OCI-LY3 (cell line): ENCODE results near the gene TRIM42.
A peak's percentile ranks its signal among the peaks of the same experiment; 100 is the strongest.

Experiments
- H2AFZ ChIP-seq: fragments of 200-600, 300-600 bp; shearing (Covaris generic); 2 replicates; pipeline ENCODE4 v1.6.0; 2014; ENCODE audit warnings: antibody characterized with exemption, low read depth, low read length
- H3K27ac ChIP-seq: fragments of 200-600, 300-600 bp; sonication (generic); 2 replicates; pipeline ENCODE4 v1.5.1; 2014; ENCODE audit warnings: mild to moderate bottlenecking, low read length, moderate library complexity, mixed read lengths
- H3K27me3 ChIP-seq: fragments of 200-600, 300-600 bp; sonication (generic); 2 replicates; pipeline ENCODE4 v1.6.1; 2014; ENCODE audit warnings: low read depth, low read length, mixed read lengths
- H3K36me3 ChIP-seq: fragments of 200-600, 300-600 bp; sonication (generic); replicated peaks from 2 replicates; pipeline ENCODE3; 2014; ENCODE audit warnings: low read depth, low read length, mixed read lengths
- H3K4me1 ChIP-seq: fragments of 300-600, 200-600 bp; sonication (generic); 2 replicates; pipeline ENCODE4 v1.6.1; 2014; ENCODE audit warnings: low read length, mixed read lengths
- H3K4me2 ChIP-seq: fragments of 200-600, 300-600 bp; sonication (generic); 2 replicates; pipeline ENCODE4 v1.6.1; 2014; ENCODE audit warnings: low read length, mixed read lengths
- H3K4me3 ChIP-seq: fragments of 300-600, 200-600 bp; sonication (generic); 2 replicates; pipeline ENCODE4 v1.5.1; 2014; ENCODE audit warnings: antibody characterized with exemption, mild to moderate bottlenecking, low read length, moderate library complexity
- H3K79me2 ChIP-seq: fragments of 300-600, 200-600 bp; shearing (Covaris generic); 2 replicates; pipeline ENCODE4 v1.6.1; 2014; ENCODE audit warnings: mild to moderate bottlenecking, low read length, mixed read lengths
- H3K9ac ChIP-seq: fragments of 300-600, 200-600 bp; shearing (Covaris generic); 2 replicates; pipeline ENCODE4 v1.6.0; 2014; ENCODE audit warnings: mild to moderate bottlenecking, low read length, moderate library complexity
- H3K9me3 ChIP-seq: fragments of 200-600, 300-600 bp; shearing (Covaris generic); 2 replicates; pipeline ENCODE4 v1.6.1; 2014; ENCODE audit warnings: low read length, mixed read lengths; ENCODE audit not compliant: insufficient read depth
- H4K20me1 ChIP-seq: fragments of 200-600, 300-600 bp; sonication (generic); 2 replicates; pipeline ENCODE4 v1.6.1; 2016; ENCODE audit warnings: low read length, mixed read lengths; ENCODE audit not compliant: insufficient read depth
- EZH2phosphoT487 ChIP-seq: fragments of 200-600 bp; shearing (Covaris generic); IDR thresholded peaks from 2 replicates; pipeline ENCODE4 v1.6.1; 2018; ENCODE audit warnings: antibody characterized with exemption, mixed run types, low read depth
- TF ChIP-seq, protein P1 (sequence below): fragments of 200-600, 300-600 bp; sonication (generic); IDR thresholded peaks from 2 replicates; pipeline ENCODE4 v1.5.1; 2014; ENCODE audit warnings: antibody characterized with exemption, low read length, low read depth

Gene TRIM42

DNA sequence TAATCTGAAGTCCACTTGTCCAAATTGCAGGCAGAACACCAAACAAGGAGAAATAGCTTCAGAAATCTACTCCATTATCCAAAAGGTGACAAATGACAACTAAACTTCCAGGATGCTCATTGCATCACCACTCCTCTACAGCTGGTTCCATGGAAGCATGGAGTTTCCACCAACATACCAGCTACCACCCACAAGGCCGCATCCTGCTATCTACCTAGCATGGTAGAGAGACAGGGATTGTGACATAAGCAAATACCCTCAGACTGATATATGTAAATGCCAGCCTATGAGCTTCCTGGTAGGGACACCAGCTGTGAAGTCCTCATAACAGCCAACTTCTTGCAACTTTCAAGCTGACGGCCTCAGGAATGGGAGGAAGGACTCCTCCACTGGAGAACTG is at the start of gene TRIM42:
TRIM42 (plus strand) TSS at position 301 of the 400 bp plus-strand sequence. CDS start 166 bp downstream, outside the sequence.
- no peaks in the 10 kb centered on the region for H3K9me3 ChIP-seq
- no peaks in the 10 kb centered on the region for H3K79me2 ChIP-seq
- no peak for TF ChIP-seq EZH2phosphoT487
- TF ChIP-seq, protein P1, sequence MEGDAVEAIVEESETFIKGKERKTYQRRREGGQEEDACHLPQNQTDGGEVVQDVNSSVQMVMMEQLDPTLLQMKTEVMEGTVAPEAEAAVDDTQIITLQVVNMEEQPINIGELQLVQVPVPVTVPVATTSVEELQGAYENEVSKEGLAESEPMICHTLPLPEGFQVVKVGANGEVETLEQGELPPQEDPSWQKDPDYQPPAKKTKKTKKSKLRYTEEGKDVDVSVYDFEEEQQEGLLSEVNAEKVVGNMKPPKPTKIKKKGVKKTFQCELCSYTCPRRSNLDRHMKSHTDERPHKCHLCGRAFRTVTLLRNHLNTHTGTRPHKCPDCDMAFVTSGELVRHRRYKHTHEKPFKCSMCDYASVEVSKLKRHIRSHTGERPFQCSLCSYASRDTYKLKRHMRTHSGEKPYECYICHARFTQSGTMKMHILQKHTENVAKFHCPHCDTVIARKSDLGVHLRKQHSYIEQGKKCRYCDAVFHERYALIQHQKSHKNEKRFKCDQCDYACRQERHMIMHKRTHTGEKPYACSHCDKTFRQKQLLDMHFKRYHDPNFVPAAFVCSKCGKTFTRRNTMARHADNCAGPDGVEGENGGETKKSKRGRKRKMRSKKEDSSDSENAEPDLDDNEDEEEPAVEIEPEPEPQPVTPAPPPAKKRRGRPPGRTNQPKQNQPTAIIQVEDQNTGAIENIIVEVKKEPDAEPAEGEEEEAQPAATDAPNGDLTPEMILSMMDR, result no peak
- no peaks in the 10 kb centered on the region for H4K20me1 ChIP-seq
- H3K4me3 ChIP-seq, result peak within 1 kb of the TSS; percentile 49
- no peaks in the 10 kb centered on the region for H3K27me3 ChIP-seq
- peak within 1 kb of the TSS; percentile 34; the same call in 1 of the 2 replicates for H3K9ac ChIP-seq
- H3K4me2 ChIP-seq, result peak within 1 kb of the TSS; percentile 68
- H3K27ac ChIP-seq, result peak within 1 kb of the TSS; percentile 45
- H3K4me1 ChIP-seq, result peaks cover 41% of the 10 kb centered on the region
- H2AFZ ChIP-seq, result peak within 1 kb of the TSS; percentile 23; the same call in 1 of the 2 replicates
- no peaks in the 10 kb centered on the region for H3K36me3 ChIP-seq

DNA sequence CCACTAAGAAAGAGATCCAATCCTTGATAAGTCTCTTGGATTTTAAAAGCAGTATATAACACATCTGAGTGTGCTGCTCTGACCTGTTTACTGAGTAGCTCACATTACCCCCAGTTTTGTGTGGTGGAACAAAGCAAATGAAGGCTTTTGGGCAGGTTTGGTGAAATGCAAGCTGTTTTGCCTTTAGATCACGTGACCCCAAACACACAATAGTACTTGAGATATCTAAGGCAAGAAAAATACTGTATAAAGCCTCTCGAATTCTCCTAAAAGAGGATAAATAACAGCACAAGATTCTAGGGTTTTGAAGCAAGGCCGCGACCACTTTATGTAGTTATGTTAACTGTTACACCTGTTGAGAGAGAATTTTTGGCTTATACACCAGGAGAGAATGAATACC is 49.3 kb upstream of the TRIM42 start:
- Histone ChIP-seq H3K36me3 (no peaks in the 10 kb centered on the region), H3K79me2 (no peaks in the 10 kb centered on the region), H3K4me1 (no peaks in the 10 kb centered on the region), H3K9ac (no peak overlapping the region), H4K20me1 (no peaks in the 10 kb centered on the region), H3K27me3 (no peaks in the 10 kb centered on the region), H2AFZ (no peak overlapping the region), H3K27ac (no peak overlapping the region), H3K4me3 (no peak overlapping the region), H3K9me3 (no peaks in the 10 kb centered on the region), H3K4me2 (no peak overlapping the region)
- TF ChIP-seq, protein P1, result no peak
- no peak for TF ChIP-seq EZH2phosphoT487

DNA sequence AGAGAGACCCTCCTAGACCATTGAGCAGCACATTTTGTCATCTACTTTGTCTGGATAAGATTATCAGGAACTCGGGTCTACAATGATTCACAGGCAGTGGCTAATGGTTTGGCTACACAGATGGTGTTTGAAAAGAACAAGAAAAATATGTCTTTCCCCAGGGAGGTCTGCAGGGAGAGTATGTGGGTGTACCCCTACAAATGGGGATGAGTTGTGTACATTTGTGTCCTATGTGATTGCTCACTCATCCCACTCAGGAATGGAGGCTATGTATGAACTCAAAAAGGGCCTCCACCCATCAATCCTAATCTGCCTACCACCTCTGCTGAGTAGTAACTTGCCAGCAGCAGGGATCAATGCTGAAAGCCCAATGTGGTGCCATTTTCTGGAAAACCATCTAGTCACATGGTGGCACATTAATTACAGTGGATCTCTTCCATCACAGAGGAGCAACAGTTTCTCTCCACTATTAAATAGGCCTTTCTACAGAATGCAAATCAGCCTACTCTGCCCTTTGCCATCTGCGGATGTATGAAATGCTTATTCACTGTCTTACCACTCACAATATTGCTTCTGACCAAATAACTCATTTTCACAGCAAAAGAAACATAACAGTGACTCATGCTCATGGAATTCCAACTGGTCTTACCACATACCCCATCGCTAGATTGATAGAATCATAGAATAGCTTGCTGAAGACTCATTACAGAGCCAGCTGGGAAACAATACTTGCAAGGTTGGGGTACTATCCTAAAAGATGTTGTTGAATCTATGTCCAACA is 48.3 kb upstream of the TRIM42 start:
- Histone ChIP-seq H3K4me1 (no peaks in the 10 kb centered on the region), H3K27ac (no peak overlapping the region), H3K36me3 (no peaks in the 10 kb centered on the region), H3K4me2 (no peak overlapping the region), H2AFZ (no peak overlapping the region), H3K9me3 (no peaks in the 10 kb centered on the region), H3K27me3 (no peaks in the 10 kb centered on the region), H3K79me2 (no peaks in the 10 kb centered on the region), H3K9ac (no peak overlapping the region), H4K20me1 (no peaks in the 10 kb centered on the region), H3K4me3 (no peak overlapping the region)
- TF ChIP-seq, protein P1, result no peak
- TF ChIP-seq EZH2phosphoT487, result no peak

DNA sequence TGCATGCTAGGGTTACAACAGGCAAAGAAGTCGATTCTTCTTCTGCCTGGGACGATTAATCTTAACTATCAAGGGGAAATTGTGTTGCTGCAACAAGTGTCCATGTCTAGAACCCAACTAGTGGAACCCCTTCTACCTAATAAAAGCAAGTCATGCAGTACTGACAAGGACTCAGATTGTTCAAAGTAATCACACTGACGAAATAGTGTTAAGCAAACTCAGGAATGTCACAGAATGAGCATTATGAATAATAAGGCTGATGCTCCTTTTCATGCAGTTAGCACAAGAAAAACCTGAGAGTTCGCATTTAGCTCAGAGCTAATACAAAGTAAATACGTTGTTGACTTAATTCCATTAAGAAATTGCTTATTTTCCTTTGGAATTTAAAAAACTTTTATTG is 47.5 kb upstream of the TRIM42 start:
- TF ChIP-seq, protein P1, result no peak
- no peak for TF ChIP-seq EZH2phosphoT487
- Histone ChIP-seq H3K27ac (no peak overlapping the region), H3K4me2 (no peak overlapping the region)

More for the DNA sequence above, 47.5 kb upstream of the TRIM42 start:
- Histone ChIP-seq H3K9me3 (no peaks in the 10 kb centered on the region), H4K20me1 (no peaks in the 10 kb centered on the region), H3K36me3 (no peaks in the 10 kb centered on the region), H3K4me1 (peaks cover under 1% of the 10 kb centered on the region), H2AFZ (no peak overlapping the region), H3K79me2 (no peaks in the 10 kb centered on the region), H3K27me3 (no peaks in the 10 kb centered on the region), H3K9ac (no peak overlapping the region), H3K4me3 (no peak overlapping the region)
